ENCODE data around the gene SMCR8. TPM values are rescaled to one million over a fixed set of nuclear protein-coding genes. Genes with fewer than 3 reads are reported as not detected.
A peak's percentile ranks its signal among the peaks of the same experiment; 100 is the strongest.

SMCR8 gene, protein sequence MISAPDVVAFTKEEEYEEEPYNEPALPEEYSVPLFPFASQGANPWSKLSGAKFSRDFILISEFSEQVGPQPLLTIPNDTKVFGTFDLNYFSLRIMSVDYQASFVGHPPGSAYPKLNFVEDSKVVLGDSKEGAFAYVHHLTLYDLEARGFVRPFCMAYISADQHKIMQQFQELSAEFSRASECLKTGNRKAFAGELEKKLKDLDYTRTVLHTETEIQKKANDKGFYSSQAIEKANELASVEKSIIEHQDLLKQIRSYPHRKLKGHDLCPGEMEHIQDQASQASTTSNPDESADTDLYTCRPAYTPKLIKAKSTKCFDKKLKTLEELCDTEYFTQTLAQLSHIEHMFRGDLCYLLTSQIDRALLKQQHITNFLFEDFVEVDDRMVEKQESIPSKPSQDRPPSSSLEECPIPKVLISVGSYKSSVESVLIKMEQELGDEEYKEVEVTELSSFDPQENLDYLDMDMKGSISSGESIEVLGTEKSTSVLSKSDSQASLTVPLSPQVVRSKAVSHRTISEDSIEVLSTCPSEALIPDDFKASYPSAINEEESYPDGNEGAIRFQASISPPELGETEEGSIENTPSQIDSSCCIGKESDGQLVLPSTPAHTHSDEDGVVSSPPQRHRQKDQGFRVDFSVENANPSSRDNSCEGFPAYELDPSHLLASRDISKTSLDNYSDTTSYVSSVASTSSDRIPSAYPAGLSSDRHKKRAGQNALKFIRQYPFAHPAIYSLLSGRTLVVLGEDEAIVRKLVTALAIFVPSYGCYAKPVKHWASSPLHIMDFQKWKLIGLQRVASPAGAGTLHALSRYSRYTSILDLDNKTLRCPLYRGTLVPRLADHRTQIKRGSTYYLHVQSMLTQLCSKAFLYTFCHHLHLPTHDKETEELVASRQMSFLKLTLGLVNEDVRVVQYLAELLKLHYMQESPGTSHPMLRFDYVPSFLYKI
- total RNA-seq, result 10 to 100 TPM; 25.0 to 25.8 TPM

DNA sequence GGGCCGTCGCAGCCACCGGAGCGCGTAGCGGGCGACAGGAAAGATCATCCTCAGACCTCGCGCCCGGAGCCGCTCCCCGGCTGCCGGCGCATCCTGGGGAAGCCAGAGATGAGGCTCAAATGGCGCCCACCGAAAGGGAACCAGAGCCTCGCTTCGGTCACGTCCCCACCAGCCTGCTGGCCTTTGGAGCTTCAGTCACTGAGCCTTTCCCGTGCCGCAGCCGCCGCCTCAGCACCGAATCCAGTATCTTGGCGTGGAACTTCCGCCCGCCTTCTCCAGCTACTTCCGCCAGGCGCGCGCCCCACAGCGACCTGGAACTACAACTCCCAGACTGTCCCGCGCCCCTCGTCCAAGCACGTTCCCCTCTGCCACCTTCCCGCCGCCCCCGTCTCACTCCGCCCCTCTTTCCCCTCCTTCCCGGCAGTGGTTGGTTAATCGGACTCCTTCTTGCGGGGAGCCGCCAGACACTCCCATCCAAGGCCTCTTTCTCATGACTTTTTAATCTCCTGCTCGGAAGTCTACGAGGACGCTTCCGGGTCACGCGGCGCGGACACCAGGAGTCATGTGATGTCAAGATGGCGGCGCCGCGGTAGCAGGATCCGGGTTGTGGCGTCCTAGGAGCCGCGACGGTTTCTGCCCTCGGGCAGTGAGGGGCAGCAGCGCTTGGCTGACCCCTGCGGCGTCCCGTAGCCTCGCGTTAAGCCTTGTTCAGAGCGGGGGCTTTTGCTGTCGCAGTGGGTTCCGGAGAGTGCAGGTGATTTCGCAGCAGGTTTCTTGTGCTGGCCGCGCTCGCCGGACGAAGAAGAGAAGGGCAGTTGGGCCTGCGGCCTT lies at the start of gene SMCR8, which contains the start of gene TOP3A:
Gene SMCR8 (plus strand): TSS at position 563 of the 831 bp plus-strand sequence. CDS start 497 bp downstream, outside the sequence.
Gene TOP3A (minus strand): TSS at position 264 of the 831 bp plus-strand sequence. CDS start 216 bp downstream, at position 48.
- peak; percentile 99 for DNase-seq
- H3K27ac Mint-ChIP-seq, result peak within 1 kb of the TSS; percentile 99
- no peaks in the 10 kb centered on the region for H3K9me3 Mint-ChIP-seq
- no peaks in the 10 kb centered on the region for H3K27me3 Mint-ChIP-seq
- peaks cover 48% of the 10 kb centered on the region for H3K36me3 Mint-ChIP-seq (ENCODE audit: low read depth)
- ChIA-PET POLR2A (no interaction called here), CTCF (interaction anchor here (1.1 kb wide), 1 partner anchor 18 kb away, joined by 3 read pairs; no protein-coding TSS in a partner anchor)
- peaks cover 75% of the 10 kb centered on the region for H3K4me1 Mint-ChIP-seq
- peak within 1 kb of the TSS; percentile 95 for H3K4me3 Mint-ChIP-seq

DNA sequence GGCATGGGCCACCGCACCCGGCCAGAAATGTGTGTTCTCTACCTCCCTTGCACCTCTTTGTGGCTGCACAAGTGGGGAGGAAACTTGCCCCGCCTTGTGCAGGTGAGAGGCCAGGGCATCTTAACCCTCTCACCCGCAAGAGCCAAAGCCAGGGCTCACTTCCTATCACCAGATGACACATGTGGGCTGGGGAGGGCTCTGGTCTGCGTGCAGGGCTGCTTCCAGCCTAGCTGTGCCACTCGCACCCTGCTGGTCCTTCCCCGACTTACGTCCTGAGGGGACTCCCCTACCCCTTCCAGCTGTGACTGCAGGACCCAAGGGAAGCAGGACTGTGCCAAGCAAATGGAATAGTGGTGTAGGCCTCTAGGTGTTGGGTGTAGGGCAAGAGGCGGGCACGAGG lies 47.7 kb upstream of the SMCR8 start:
- POLR2A ChIA-PET, result no interaction called here
- H3K27ac Mint-ChIP-seq, result no peak overlapping the region
- no peak overlapping the region for H3K4me3 Mint-ChIP-seq
- H3K36me3 Mint-ChIP-seq (ENCODE audit: low read depth), result peaks cover 3% of the 10 kb centered on the region
- H3K9me3 Mint-ChIP-seq, result no peaks in the 10 kb centered on the region
- H3K27me3 Mint-ChIP-seq, result no peaks in the 10 kb centered on the region
- CTCF ChIA-PET, result interaction anchor here (0.6 kb wide), 1 partner anchor 87 kb away, joined by 3 read pairs; no protein-coding TSS in a partner anchor
- no peak for DNase-seq
- H3K4me1 Mint-ChIP-seq, result peaks cover 15% of the 10 kb centered on the region

DNA sequence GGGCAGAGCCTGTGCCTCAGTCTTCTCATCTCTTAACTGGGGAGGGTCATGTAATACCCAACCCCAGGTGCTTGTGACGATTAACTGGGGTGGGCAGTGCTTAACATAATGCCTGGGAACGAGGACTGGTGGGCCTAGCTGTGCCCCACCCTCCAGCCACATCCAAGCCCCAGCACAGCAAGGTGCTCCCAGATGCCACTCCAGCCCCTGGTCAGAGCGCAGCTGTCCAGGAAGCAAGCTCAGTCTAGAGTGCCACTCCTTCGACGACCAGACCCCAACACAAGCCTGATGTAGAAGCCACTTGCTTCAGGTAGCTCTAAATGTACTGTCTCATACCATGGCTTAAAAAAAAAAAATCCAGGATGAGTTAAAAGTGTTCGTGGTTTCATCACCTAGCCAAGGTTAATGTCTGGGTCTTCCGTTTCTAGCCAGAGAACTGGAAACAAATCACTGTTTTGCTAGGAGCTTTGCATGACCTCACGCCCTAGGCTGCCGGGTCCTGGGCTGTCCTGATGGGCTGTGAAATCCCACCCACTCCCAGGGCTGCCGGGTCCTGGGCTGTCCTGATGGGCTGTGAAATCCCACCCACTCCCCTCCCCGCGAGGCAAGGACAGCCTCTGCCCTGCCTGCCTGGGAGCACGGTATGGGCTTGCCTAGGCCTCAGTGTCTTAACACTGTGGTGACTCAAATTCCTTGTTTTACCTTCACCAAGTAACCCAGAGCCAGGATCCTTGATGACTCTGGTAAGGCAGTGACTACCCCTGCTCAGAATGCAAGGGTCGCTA lies 47.0 kb upstream of the SMCR8 start:
- DNase-seq, result no peak
- Mint-ChIP-seq H3K4me3 (no peak overlapping the region), H3K27ac (peak overlapping the region; percentile 31), H3K4me1 (peaks cover 15% of the 10 kb centered on the region), H3K27me3 (no peaks in the 10 kb centered on the region), H3K36me3 (ENCODE audit: low read depth) (peaks cover 5% of the 10 kb centered on the region), H3K9me3 (no peaks in the 10 kb centered on the region)
- ChIA-PET CTCF (no interaction called here), POLR2A (no interaction called here)

DNA sequence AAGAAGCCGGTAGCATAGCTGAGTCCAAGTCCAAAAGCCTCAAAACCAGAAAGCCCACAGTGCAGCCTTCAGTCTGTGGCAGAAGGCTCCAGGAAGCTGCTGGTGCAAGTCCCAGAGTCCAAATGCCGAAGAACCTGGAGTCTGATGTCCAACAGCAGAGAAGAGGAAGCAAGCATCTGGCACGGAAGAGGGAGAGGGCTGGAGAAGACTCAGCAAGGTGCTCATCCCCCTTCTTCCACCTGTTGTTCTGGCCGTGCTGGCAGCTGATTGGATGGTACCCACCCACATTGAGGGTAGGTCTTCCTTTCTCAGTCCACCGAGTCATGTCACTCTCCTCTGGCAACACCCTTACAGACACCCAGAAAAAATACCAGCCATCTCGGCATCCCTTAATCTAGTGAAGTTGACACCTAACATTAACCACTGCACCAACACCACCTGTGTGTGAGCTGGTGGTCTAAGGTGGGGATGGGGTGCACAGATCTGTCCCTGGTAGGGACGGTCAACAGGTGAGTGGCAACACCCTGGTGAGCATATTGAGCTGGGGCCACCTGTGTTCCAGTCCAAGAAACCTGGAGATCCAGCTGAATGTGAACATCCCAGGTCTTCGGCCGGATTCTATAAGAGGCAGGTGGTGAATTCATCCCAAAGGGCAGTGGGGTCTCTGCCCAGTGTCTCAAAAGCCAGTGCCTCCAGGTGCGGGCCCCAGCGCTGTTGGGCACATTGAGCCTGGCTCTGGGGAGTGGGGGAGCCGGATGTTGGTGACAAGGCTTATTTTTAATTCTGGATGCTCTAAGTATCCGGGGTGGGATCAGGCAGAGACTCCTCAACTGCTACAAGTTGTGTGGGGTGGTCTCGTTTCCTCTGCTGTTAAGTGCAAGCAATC lies 44.8 kb upstream of the SMCR8 start:
- Mint-ChIP-seq H3K27ac (no peak overlapping the region), H3K4me3 (no peak overlapping the region), H3K36me3 (ENCODE audit: low read depth) (peaks cover 2% of the 10 kb centered on the region), H3K27me3 (no peaks in the 10 kb centered on the region), H3K9me3 (no peaks in the 10 kb centered on the region), H3K4me1 (peaks cover 15% of the 10 kb centered on the region)
- POLR2A ChIA-PET, result no interaction called here
- no peak for DNase-seq
- CTCF ChIA-PET, result no interaction called here

DNA sequence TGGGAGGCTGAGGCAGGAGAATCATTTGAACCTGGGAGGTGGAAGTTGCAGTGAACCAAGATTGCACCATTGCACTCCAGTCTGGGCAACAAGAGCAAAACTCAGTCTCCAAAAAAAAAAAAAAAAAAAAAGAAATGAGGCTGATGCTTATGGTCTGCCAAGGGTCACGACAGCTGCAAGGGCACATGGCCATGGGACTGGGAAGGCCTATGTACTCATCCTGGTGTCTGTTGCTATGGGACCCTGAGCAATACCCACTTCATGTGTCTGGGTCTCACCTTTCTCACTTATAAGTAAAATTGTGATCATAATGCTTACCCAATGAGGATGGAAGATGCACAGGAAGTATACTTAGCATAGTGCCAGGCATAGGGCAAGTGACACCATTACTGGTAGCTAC lies 38.0 kb upstream of the SMCR8 start:
- H3K4me1 Mint-ChIP-seq, result no peaks in the 10 kb centered on the region
- H3K9me3 Mint-ChIP-seq, result no peaks in the 10 kb centered on the region
- H3K27me3 Mint-ChIP-seq, result no peaks in the 10 kb centered on the region
- H3K27ac Mint-ChIP-seq, result no peak overlapping the region
- no peak for DNase-seq
- ChIA-PET CTCF (interaction anchor here (0.7 to 1.3 kb wide), 2 partner anchors 31 to 40 kb away, joined by 3 read pairs; no protein-coding TSS in a partner anchor), POLR2A (no interaction called here)
- H3K36me3 Mint-ChIP-seq (ENCODE audit: low read depth), result peaks cover 21% of the 10 kb centered on the region
- no peak overlapping the region for H3K4me3 Mint-ChIP-seq

DNA sequence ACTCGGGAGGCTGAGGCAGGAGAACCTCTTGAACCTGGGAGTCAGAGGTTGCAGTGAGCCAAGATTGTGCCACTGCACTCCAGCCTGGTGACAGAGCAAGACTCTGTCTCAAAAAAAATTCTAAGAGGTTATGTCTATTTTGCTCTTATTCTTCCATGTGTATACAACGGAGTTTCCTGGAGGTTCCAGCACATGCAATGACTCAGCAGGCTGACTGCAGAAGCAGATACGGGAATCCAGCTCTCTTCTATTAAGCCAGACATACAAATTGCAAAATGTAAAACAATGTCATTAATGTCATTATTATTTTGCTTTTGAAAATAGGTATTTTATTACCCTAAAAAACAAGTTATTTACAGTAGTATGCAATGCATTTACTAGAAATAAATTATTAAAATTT lies 36.2 kb upstream of the SMCR8 start:
- CTCF ChIA-PET, result no interaction called here
- H3K36me3 Mint-ChIP-seq (ENCODE audit: low read depth), result peaks cover 34% of the 10 kb centered on the region
- H3K4me3 Mint-ChIP-seq, result no peak overlapping the region
- POLR2A ChIA-PET, result no interaction called here
- no peak for DNase-seq
- H3K4me1 Mint-ChIP-seq, result no peaks in the 10 kb centered on the region
- no peak overlapping the region for H3K27ac Mint-ChIP-seq
- H3K27me3 Mint-ChIP-seq, result no peaks in the 10 kb centered on the region
- H3K9me3 Mint-ChIP-seq, result no peaks in the 10 kb centered on the region

DNA sequence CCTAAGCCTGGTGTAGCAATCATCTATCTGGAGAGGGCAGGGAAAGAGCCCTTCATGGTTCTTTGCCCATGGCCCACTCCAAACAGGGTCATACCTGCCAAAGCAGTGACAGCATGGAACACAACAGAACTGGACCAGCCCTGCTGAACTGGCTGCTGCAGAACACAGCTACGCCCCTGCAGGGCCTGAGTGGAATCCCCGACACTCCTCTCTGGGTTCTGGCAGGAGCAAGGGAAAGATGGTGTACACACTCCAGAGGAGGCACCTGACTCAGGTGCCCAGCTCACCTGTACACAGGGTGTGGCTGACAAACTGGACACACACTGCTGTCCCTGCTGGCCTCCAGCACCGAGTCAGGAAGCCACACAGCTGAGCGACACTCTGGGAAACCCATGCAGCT lies 34.8 kb upstream of the SMCR8 start:
- Mint-ChIP-seq H3K36me3 (ENCODE audit: low read depth) (peaks cover 44% of the 10 kb centered on the region), H3K27ac (no peak overlapping the region), H3K4me1 (no peaks in the 10 kb centered on the region), H3K4me3 (no peak overlapping the region), H3K9me3 (no peaks in the 10 kb centered on the region), H3K27me3 (no peaks in the 10 kb centered on the region)
- no peak for DNase-seq
- CTCF ChIA-PET, result interaction anchor here (0.6 to 1.5 kb wide), 2 partner anchors 16 to 19 kb away, joined by 3 to 4 read pairs; no protein-coding TSS in a partner anchor
- POLR2A ChIA-PET, result no interaction called here

DNA sequence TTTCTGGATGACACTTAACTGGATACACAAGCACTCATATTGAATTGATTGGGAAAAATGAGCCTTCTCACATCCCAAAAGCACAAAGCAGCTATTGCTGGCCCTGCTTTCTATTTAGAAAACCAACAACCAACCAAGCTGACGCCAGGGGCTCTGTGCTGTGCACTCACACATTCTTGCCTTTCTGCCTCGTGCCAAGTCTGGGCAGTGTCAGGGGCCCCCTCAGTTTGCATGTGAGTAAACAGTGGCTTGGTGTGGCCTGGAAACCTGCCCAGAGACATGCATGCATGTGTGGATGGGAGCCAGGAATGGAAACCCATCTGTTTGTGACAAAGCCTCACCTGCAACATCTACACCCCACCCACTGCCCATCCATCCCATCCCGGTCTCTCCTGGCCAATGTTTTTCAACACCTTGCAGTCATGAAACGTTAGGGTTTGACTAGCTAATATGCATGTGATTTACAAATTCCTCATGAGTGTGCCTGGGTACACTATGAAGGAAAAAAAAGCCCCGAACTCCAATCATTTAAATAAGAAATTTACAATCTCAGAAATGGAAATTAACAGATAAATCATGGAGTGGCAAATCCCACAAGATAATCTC lies 34.2 kb upstream of the SMCR8 start:
- Mint-ChIP-seq H3K4me3 (no peak overlapping the region), H3K4me1 (no peaks in the 10 kb centered on the region), H3K9me3 (no peaks in the 10 kb centered on the region), H3K27ac (no peak overlapping the region), H3K27me3 (no peaks in the 10 kb centered on the region), H3K36me3 (ENCODE audit: low read depth) (peaks cover 49% of the 10 kb centered on the region)
- DNase-seq, result no peak
- ChIA-PET POLR2A (no interaction called here), CTCF (interaction anchor here (1.5 kb wide), 1 partner anchor 19 kb away, joined by 4 read pairs; no protein-coding TSS in a partner anchor)

DNA sequence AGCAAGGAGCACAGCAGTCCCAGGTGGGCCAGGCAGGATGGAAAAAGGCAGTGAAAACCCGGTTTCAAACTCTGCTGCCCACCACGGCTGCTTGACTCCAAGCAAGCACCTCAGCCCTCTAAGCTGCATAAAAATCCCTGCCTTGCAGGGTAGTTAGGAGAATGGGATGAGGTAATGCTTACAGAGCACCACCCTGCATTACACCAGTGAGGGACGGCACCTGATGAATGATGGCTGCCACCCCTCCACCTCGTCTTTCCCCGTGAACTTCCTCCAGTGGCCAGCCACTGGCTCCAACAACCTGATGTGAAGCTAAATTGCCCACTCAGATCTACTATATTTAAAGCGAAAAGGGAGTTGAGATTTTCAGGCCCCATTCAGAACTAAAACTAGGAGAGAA lies 33.3 kb upstream of the SMCR8 start:
- POLR2A ChIA-PET, result no interaction called here
- Mint-ChIP-seq H3K27ac (no peak overlapping the region), H3K4me1 (no peaks in the 10 kb centered on the region), H3K4me3 (no peak overlapping the region), H3K9me3 (no peaks in the 10 kb centered on the region), H3K27me3 (no peaks in the 10 kb centered on the region), H3K36me3 (ENCODE audit: low read depth) (peaks cover 46% of the 10 kb centered on the region)
- DNase-seq, result no peak
- CTCF ChIA-PET, result no interaction called here

DNA sequence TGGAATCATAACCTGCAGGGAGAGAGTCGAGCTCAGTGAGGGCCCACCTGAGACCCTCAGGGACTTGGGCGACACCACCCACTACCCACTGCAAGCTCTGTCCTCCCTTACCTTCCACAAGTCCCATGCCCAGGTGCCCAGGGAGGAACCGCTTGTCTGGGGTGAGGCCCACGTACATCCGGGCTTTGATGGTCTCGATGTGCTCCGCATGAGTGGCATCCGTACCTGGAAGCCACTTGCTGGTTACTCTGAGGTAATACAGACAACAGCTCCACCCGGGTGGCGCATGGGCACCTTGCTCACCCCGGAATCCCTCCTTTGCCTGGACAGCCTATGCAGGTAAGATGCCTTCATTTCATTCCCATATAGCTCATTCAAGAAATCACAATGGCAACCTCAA lies 29.8 kb upstream of the SMCR8 start:
- POLR2A ChIA-PET, result no interaction called here
- CTCF ChIA-PET, result interaction anchor here (0.9 to 2.1 kb wide), 3 partner anchors 10 to 33 kb away, joined by 3 to 8 read pairs (median 3); no protein-coding TSS in a partner anchor

More for the DNA sequence above, 29.8 kb upstream of the SMCR8 start:
- Mint-ChIP-seq H3K27me3 (no peaks in the 10 kb centered on the region), H3K27ac (no peak overlapping the region), H3K4me3 (no peak overlapping the region), H3K36me3 (ENCODE audit: low read depth) (peaks cover 60% of the 10 kb centered on the region), H3K9me3 (no peaks in the 10 kb centered on the region), H3K4me1 (no peaks in the 10 kb centered on the region)
- DNase-seq, result no peak
